LNCAP (cell line): ENCODE measurements around the gene RBKS.

Experiments
- CTCF ChIP-seq: fragments of 450-650 bp; IDR thresholded peaks from 2 replicates; pipeline ENCODE4 v1.5.1; 2017; ENCODE audit warnings: mild to moderate bottlenecking

RBKS gene

GRCh38 chr2:27800856-27801255 is 89.3 kb downstream of the RBKS start:
- no peak for TF ChIP-seq CTCF

- no peak for TF ChIP-seq CTCF
These were observed 90.6 kb downstream of the RBKS start for GRCh38 chr2:27799646-27800010.

- no peak for TF ChIP-seq CTCF
These were observed 91.1 kb downstream of the RBKS start for GRCh38 chr2:27798948-27799645.

GRCh38 chr2:27798486-27798885 is 91.7 kb downstream of the RBKS start:
- TF ChIP-seq CTCF, result no peak

- no peak for TF ChIP-seq CTCF
These were observed 92.3 kb downstream of the RBKS start for GRCh38 chr2:27797841-27798240.

GRCh38 chr2:27796791-27797765 is 93.1 kb downstream of the RBKS start:
- TF ChIP-seq CTCF, result no peak

- TF ChIP-seq CTCF, result no peak
These were observed 94.3 kb downstream of the RBKS start for GRCh38 chr2:27795868-27796277.
